Liver (tissue), 9 donors: ENCODE results near the gene DIAPH3. TPM values are rescaled to one million over a fixed set of nuclear protein-coding genes. Genes with fewer than 3 reads are reported as not detected.

Experiments used
- DNase-seq: peaks from one replicate; pipeline ENCODE4 v3.0.0-alpha.2; 2017; ENCODE audit warnings: low spot score
- H3K27ac ChIP-seq, 2 donors: one replicate each; pipeline ENCODE4 v1.7.0; 2013; ENCODE audit warnings: inconsistent platforms in 2 of 2, low read length in 2 of 2, control low read depth in 1 of 2, low read depth in 1 of 2, mild to moderate bottlenecking in 1 of 2
- H3K27me3 ChIP-seq, 4 donors: one replicate each; pipeline versions ENCODE4 v1.6.1 to v1.7.0; 2013; ENCODE audit warnings: low read length in 3 of 4, inconsistent platforms in 1 of 4, mild to moderate bottlenecking in 1 of 4, moderate library complexity in 1 of 4; ENCODE audit not compliant: control insufficient read depth in 4 of 4, insufficient read depth in 4 of 4
- H3K36me3 ChIP-seq, 4 donors: one replicate each; pipeline versions ENCODE4 v1.6.1 to v1.7.0; 2013; ENCODE audit warnings: low read length in 3 of 4, mild to moderate bottlenecking in 3 of 4, low read depth in 1 of 4, moderate library complexity in 1 of 4; ENCODE audit not compliant: control insufficient read depth in 4 of 4, insufficient read depth in 3 of 4
- H3K4me1 ChIP-seq, 4 donors: one replicate each; pipeline versions ENCODE4 v1.6.1 to v1.7.0; 2013; ENCODE audit warnings: low read length in 3 of 4, mild to moderate bottlenecking in 3 of 4, moderate library complexity in 1 of 4; ENCODE audit not compliant: control insufficient read depth in 4 of 4, insufficient read depth in 4 of 4
- H3K4me3 ChIP-seq, 3 donors: one replicate each; pipeline versions ENCODE4 v1.6.1 to v1.7.0; 2013; ENCODE audit warnings: low read length in 3 of 3, control low read depth in 1 of 3, low read depth in 1 of 3, mild to moderate bottlenecking in 1 of 3
- H3K9ac ChIP-seq, 2 donors: one replicate each; pipeline ENCODE4 v1.7.0; 2013; ENCODE audit warnings: low read length in 2 of 2, mild to moderate bottlenecking in 2 of 2, moderate library complexity in 2 of 2, control low read depth in 1 of 2, low read depth in 1 of 2
- H3K9me3 ChIP-seq, 4 donors: one replicate each; pipeline versions ENCODE4 v1.6.1 to v1.7.0; 2013; ENCODE audit warnings: low read length in 3 of 4; ENCODE audit not compliant: control insufficient read depth in 4 of 4
- ATF3 ChIP-seq: IDR thresholded peaks from 2 replicates; pipeline ENCODE4 v1.6.1; 2016; ENCODE audit warnings: antibody characterized with exemption
- CTCF ChIP-seq: fragments of 150-350 bp; IDR thresholded peaks from 2 replicates; pipeline ENCODE4 v1.5.1; 2017; ENCODE audit warnings: improper control_type of control experiment, low read depth, low read length; ENCODE audit not compliant: missing input control
- EGR1 ChIP-seq, 2 donors: IDR thresholded peaks; 2 replicates each; pipeline ENCODE4 v1.6.1; 2016 to 2018; ENCODE audit warnings: antibody characterized with exemption in 2 of 2, low read depth in 2 of 2
- FOXA2 ChIP-seq: IDR thresholded peaks from 2 replicates; pipeline ENCODE4 v1.6.1; 2016; ENCODE audit warnings: antibody characterized with exemption
- GABPA ChIP-seq, 2 donors: IDR thresholded peaks in 1 of 2; conservative IDR thresholded peaks in 1 of 2; 2 replicates each; pipeline ENCODE4 v1.6.1; 2016; ENCODE audit warnings: antibody characterized with exemption in 2 of 2, mild to moderate bottlenecking in 1 of 2, moderate library complexity in 1 of 2
- HNF4A ChIP-seq, 2 donors: conservative IDR thresholded peaks; 2 replicates each; pipeline ENCODE4 v1.6.1; 2016; ENCODE audit warnings: antibody characterized with exemption in 2 of 2, mild to moderate bottlenecking in 2 of 2
- HNF4G ChIP-seq: IDR thresholded peaks from 2 replicates; pipeline ENCODE4 v1.6.1; 2016; ENCODE audit warnings: antibody characterized with exemption
- JUND ChIP-seq, 2 donors: IDR thresholded peaks; 2 replicates each; pipeline ENCODE4 v1.6.1; 2016; ENCODE audit warnings: antibody characterized with exemption in 2 of 2
- MAX ChIP-seq: IDR thresholded peaks from 2 replicates; pipeline ENCODE4 v1.6.1; 2016; ENCODE audit warnings: antibody characterized with exemption
- NR2F2 ChIP-seq: IDR thresholded peaks from 2 replicates; pipeline ENCODE4 v1.6.1; 2016; ENCODE audit warnings: antibody characterized with exemption
- RAD21 ChIP-seq, 2 donors: IDR thresholded peaks; 2 replicates each; pipeline ENCODE4 v1.6.1; 2016; ENCODE audit warnings: antibody characterized with exemption in 2 of 2, mild to moderate bottlenecking in 2 of 2
- REST ChIP-seq: IDR thresholded peaks from 2 replicates; pipeline ENCODE4 v1.6.1; 2016; ENCODE audit warnings: antibody characterized with exemption, mild to moderate bottlenecking
- RXRA ChIP-seq, 2 donors: IDR thresholded peaks; 2 replicates each; pipeline ENCODE4 v1.6.1; 2017 to 2018; ENCODE audit warnings: antibody characterized with exemption in 2 of 2, mild to moderate bottlenecking in 1 of 2
- SP1 ChIP-seq: IDR thresholded peaks from 2 replicates; pipeline ENCODE4 v1.6.1; 2018; ENCODE audit warnings: antibody characterized with exemption, mild to moderate bottlenecking
- TAF1 ChIP-seq: conservative IDR thresholded peaks from 2 replicates; pipeline ENCODE4 v1.6.1; 2016; ENCODE audit warnings: antibody characterized with exemption, mild to moderate bottlenecking
- YY1 ChIP-seq: IDR thresholded peaks from 2 replicates; pipeline ENCODE4 v1.6.1; 2016; ENCODE audit warnings: antibody characterized with exemption, mild to moderate bottlenecking
- ZBTB33 ChIP-seq: IDR thresholded peaks from 2 replicates; pipeline ENCODE4 v1.6.1; 2016; ENCODE audit warnings: antibody characterized with exemption
- WGBS: extraction: QIAGEN DNeasy Blood & Tissue Kit; methylation state at CpG from one replicate; pipeline ENCODE4 v1.1.7; 2013; 5-methylcytosine and 5-hydroxymethylcytosine counted together
- polyA plus RNA-seq, 2 donors: library from polyadenylated mRNA; stranded (reverse) in 1 of 2; unstranded in 1 of 2; fragments of 200-250 nt in 1 of 2; fragments of >200 nt in 1 of 2; fragmentation: Nextera tagmentation in 1 of 2; extraction: Ambion mirVana in 1 of 2; gene quantifications; one replicate each; pipeline versions ENCODE4 v1.2.1 to v1.2.3, GENCODE V29; 2013 to 2015
- total RNA-seq, 2 donors: library from RNA; depleted of rRNA; stranded (reverse); fragments of >200 nt; gene quantifications; one replicate each; pipeline ENCODE4 v1.2.3, GENCODE V29; 2014
- donor health status: healthy.
- donor health status: healthy.
- donor health status: healthy.
- donor health status: healthy.
- donor health status: healthy.

Gene DIAPH3
- total and polyA plus RNA-seq, 4 donors = 0.08 to 11.1 (median 0.27) TPM

- Histone ChIP-seq H3K27me3 (no peaks in the 10 kb centered on the region), H3K36me3 (no peaks in the 10 kb centered on the region), H3K4me3 (no peak overlapping the region), H3K4me1 (no peaks in the 10 kb centered on the region), H3K9me3 (no peaks in the 10 kb centered on the region), H3K27ac (no peak overlapping the region), H3K9ac (no peak overlapping the region)
- 75% methylated on average over 3 of the region's 3 CpGs for WGBS
- no peak for DNase-seq
- TF ChIP-seq YY1 (no peak), CTCF (no peak), HNF4G (no peak), ZBTB33 (no peak), RXRA (IDR thresholded peaks at IDR 0.05) (no peak), NR2F2 (no peak), FOXA2 (no peak), REST (no peak), SP1 (no peak), JUND (IDR thresholded peaks at IDR 0.05) (no peak), TAF1 (no peak), HNF4A (conservative IDR thresholded peaks at IDR 0.05) (no peak), EGR1 (IDR thresholded peaks at IDR 0.05; ENCODE audit: low read depth in 2 of 2) (no peak)
These were observed 434.7 kb downstream of the DIAPH3 start for GRCh38 chr13:59728896-59729545.

GRCh38 chr13:59721926-59722910, 441.5 kb downstream of the DIAPH3 start:
- Histone ChIP-seq H3K4me3 (no peak overlapping the region), H3K27me3 (no peaks in the 10 kb centered on the region), H3K9ac (no peak overlapping the region), H3K9me3 (no peaks in the 10 kb centered on the region), H3K36me3 (no peaks in the 10 kb centered on the region), H3K4me1 (no peaks in the 10 kb centered on the region), H3K27ac (no peak overlapping the region)
- no peak for DNase-seq
- 88% methylated on average over 6 of the region's 6 CpGs for WGBS
- TF ChIP-seq TAF1 (no peak), EGR1 (IDR thresholded peaks at IDR 0.05; ENCODE audit: low read depth in 2 of 2) (no peak), ATF3 (no peak), RAD21 (IDR thresholded peaks at IDR 0.05) (no peak), JUND (IDR thresholded peaks at IDR 0.05) (no peak), NR2F2 (no peak), MAX (no peak), HNF4A (conservative IDR thresholded peaks at IDR 0.05) (no peak), GABPA (IDR thresholded peaks at IDR 0.05 in 1 of 2, conservative IDR thresholded peaks at IDR 0.05 in 1 of 2) (no peak), RXRA (IDR thresholded peaks at IDR 0.05) (no peak), HNF4G (no peak), CTCF (no peak), FOXA2 (no peak)
